Trophoblast cell (in vitro differentiated cells and primary cell): ENCODE results near the gene ANKRD39.
A peak's percentile ranks its signal among the peaks of the same experiment; 100 is the strongest.

ENCODE experiments used
- DNase-seq, 2 donors: peaks; one replicate each; pipeline ENCODE4 v3.0.0-alpha.2; 2016
- H2AFZ ChIP-seq: 2 replicates; pipeline ENCODE4 v1.6.1; 2013; ENCODE audit warnings: low read length, moderate library complexity, mild to moderate bottlenecking; ENCODE audit not compliant: insufficient read depth, poor library complexity
- H2AK5ac ChIP-seq: 2 replicates; pipeline ENCODE4 v1.6.1; 2013; ENCODE audit warnings: mild to moderate bottlenecking, low read length
- H2BK120ac ChIP-seq: 2 replicates; pipeline ENCODE4 v1.6.1; 2013; ENCODE audit warnings: low read length, mild to moderate bottlenecking, moderate library complexity; ENCODE audit not compliant: insufficient read depth, poor library complexity
- H2BK12ac ChIP-seq: 2 replicates; pipeline ENCODE4 v1.6.1; 2013; ENCODE audit warnings: mild to moderate bottlenecking, low read length, moderate library complexity
- H2BK5ac ChIP-seq: 2 replicates; pipeline ENCODE4 v1.6.1; 2013; ENCODE audit warnings: low read length, low read depth, moderate library complexity, mild to moderate bottlenecking; ENCODE audit not compliant: poor library complexity
- H3K14ac ChIP-seq: 2 replicates; pipeline ENCODE4 v1.6.1; 2013; ENCODE audit warnings: mild to moderate bottlenecking, low read length
- H3K18ac ChIP-seq: 2 replicates; pipeline ENCODE4 v1.6.1; 2013; ENCODE audit warnings: mild to moderate bottlenecking, low read length
- H3K23ac ChIP-seq: 2 replicates; pipeline ENCODE4 v1.6.1; 2013; ENCODE audit warnings: low read length
- H3K27ac ChIP-seq: 2 replicates; pipeline ENCODE4 v1.5.1; 2013; ENCODE audit warnings: low read depth, mild to moderate bottlenecking, inconsistent platforms, low read length, moderate library complexity
- H3K27me3 ChIP-seq: 2 replicates; pipeline ENCODE4 v1.6.1; 2013; ENCODE audit warnings: inconsistent platforms, mild to moderate bottlenecking, low read length, moderate library complexity; ENCODE audit not compliant: insufficient read depth
- H3K36me3 ChIP-seq, 2 experiments: 1 replicate in 1 of 2; 2 replicates in 1 of 2; pipeline ENCODE4 v1.6.1; 2013; ENCODE audit warnings: low read length in 2 of 2, mild to moderate bottlenecking in 2 of 2, moderate library complexity in 1 of 2; ENCODE audit not compliant: insufficient read depth in 2 of 2, control insufficient read depth in 1 of 2
- H3K4ac ChIP-seq: 2 replicates; pipeline ENCODE4 v1.6.1; 2013; ENCODE audit warnings: low read depth, mild to moderate bottlenecking, low read length, moderate library complexity
- H3K4me1 ChIP-seq, 2 experiments: 1 replicate in 1 of 2; 2 replicates in 1 of 2; pipeline ENCODE4 v1.6.1; 2013; ENCODE audit warnings: low read length in 2 of 2, mild to moderate bottlenecking in 2 of 2, moderate library complexity in 1 of 2; ENCODE audit not compliant: insufficient read depth in 2 of 2, control insufficient read depth in 1 of 2
- H3K4me2 ChIP-seq: 2 replicates; pipeline ENCODE4 v1.6.1; 2013; ENCODE audit warnings: inconsistent platforms, mild to moderate bottlenecking, low read length, moderate library complexity
- H3K4me3 ChIP-seq: 2 replicates; pipeline ENCODE4 v1.5.1; 2013; ENCODE audit warnings: mild to moderate bottlenecking, low read depth, low read length, inconsistent platforms
- H3K79me1 ChIP-seq: one replicate; pipeline ENCODE4 v1.6.1; 2013; ENCODE audit warnings: low read length
- H3K79me2 ChIP-seq: 2 replicates; pipeline ENCODE4 v1.6.1; 2013; ENCODE audit warnings: low read length, mild to moderate bottlenecking; ENCODE audit not compliant: control insufficient read depth, insufficient read depth, poor library complexity
- H3K9ac ChIP-seq: 2 replicates; pipeline ENCODE4 v1.6.1; 2013; ENCODE audit warnings: mild to moderate bottlenecking, low read length
- H3K9me3 ChIP-seq: 2 replicates; pipeline ENCODE4 v1.6.1; 2013; ENCODE audit warnings: low read depth, mild to moderate bottlenecking, control low read depth, inconsistent platforms, low read length; ENCODE audit not compliant: insufficient read depth
- H4K12ac ChIP-seq: 2 replicates; pipeline ENCODE4 v1.6.1; 2013; ENCODE audit warnings: low read depth, mild to moderate bottlenecking, low read length, moderate library complexity
- H4K8ac ChIP-seq: 2 replicates; pipeline ENCODE4 v1.6.1; 2013; ENCODE audit warnings: low read depth, mild to moderate bottlenecking, low read length, moderate library complexity
- H4K91ac ChIP-seq: one replicate; pipeline ENCODE4 v1.6.1; 2013; ENCODE audit warnings: low read depth, mild to moderate bottlenecking, low read length, moderate library complexity
- WGBS: extraction: QIAGEN DNeasy Blood & Tissue Kit; methylation state at CpG from one replicate; pipeline ENCODE4 v1.1.7; 2013; ENCODE audit warnings: missing lambda C conversion rate; ENCODE audit not compliant: insufficient read length, insufficient coverage; ENCODE audit errors: extremely low coverage; 5-methylcytosine and 5-hydroxymethylcytosine counted together

ANKRD39 gene

GRCh38 chr2:96878171-96878570, 20.4 kb upstream of the ANKRD39 start:
- H3K4me2 ChIP-seq = no peak overlapping the region
- H3K14ac ChIP-seq = peak overlapping the region; percentile 57
- no CpG with 5 or more reads among the region's 7 CpGs for WGBS
- H3K4ac ChIP-seq = peak overlapping the region; percentile 9
- H4K91ac ChIP-seq = peak overlapping the region; percentile 97
- no peak overlapping the region for H3K23ac ChIP-seq
- H2BK5ac ChIP-seq = no peak overlapping the region
- H3K4me1 ChIP-seq = peaks cover 64 to 72% of the 10 kb centered on the region in 2 experiments
- no peaks in the 10 kb centered on the region for H3K36me3 ChIP-seq
- H2BK12ac ChIP-seq = peak overlapping the region; percentile 4
- H4K12ac ChIP-seq = no peak overlapping the region
- no peak for DNase-seq
- no peak overlapping the region for H3K9ac ChIP-seq
- H2AK5ac ChIP-seq = peak overlapping the region; percentile 75
- H3K27ac ChIP-seq = no peak overlapping the region
- no peaks in the 10 kb centered on the region for H3K27me3 ChIP-seq
- peak overlapping the region; percentile 74 for H2BK120ac ChIP-seq
- peaks cover 4% of the 10 kb centered on the region for H3K9me3 ChIP-seq
- peak overlapping the region; percentile 49 for H3K18ac ChIP-seq
- peak overlapping the region; percentile 19 for H3K4me3 ChIP-seq
- H3K79me2 ChIP-seq = peaks cover 18% of the 10 kb centered on the region
- H2AFZ ChIP-seq = no peak overlapping the region
- no peak overlapping the region for H4K8ac ChIP-seq
- peaks cover 74% of the 10 kb centered on the region for H3K79me1 ChIP-seq

GRCh38 chr2:96877631-96878092, 19.8 kb upstream of the ANKRD39 start:
- no peak overlapping the region for H2AFZ ChIP-seq
- no peak overlapping the region for H3K4me2 ChIP-seq
- no peak overlapping the region for H4K12ac ChIP-seq
- peak overlapping the region; percentile 5 for H3K14ac ChIP-seq
- H2BK12ac ChIP-seq = peak overlapping the region; percentile 4
- peaks cover 63 to 71% of the 10 kb centered on the region in 2 experiments for H3K4me1 ChIP-seq
- no peak overlapping the region for H4K8ac ChIP-seq
- H3K4me3 ChIP-seq = no peak overlapping the region
- no peak overlapping the region for H3K27ac ChIP-seq
- H3K9ac ChIP-seq = no peak overlapping the region
- H4K91ac ChIP-seq = peak overlapping the region; percentile 97
- H3K36me3 ChIP-seq = no peaks in the 10 kb centered on the region
- H3K9me3 ChIP-seq = peaks cover 4% of the 10 kb centered on the region
- H3K79me2 ChIP-seq = peaks cover 17% of the 10 kb centered on the region
- H3K18ac ChIP-seq = peak overlapping the region; percentile 12
- DNase-seq = peak; percentile 57 to 65
- H2BK120ac ChIP-seq = peak overlapping the region; percentile 74
- H3K23ac ChIP-seq = no peak overlapping the region
- H3K79me1 ChIP-seq = peaks cover 71% of the 10 kb centered on the region
- H3K27me3 ChIP-seq = no peaks in the 10 kb centered on the region
- peak overlapping the region; percentile 11 for H2AK5ac ChIP-seq
- no peak overlapping the region for H2BK5ac ChIP-seq
- WGBS = no CpG with 5 or more reads among the region's 15 CpGs
- H3K4ac ChIP-seq = no peak overlapping the region

GRCh38 chr2:96877042-96877451, 19.2 kb upstream of the ANKRD39 start:
- Histone ChIP-seq H3K36me3 (no peaks in the 10 kb centered on the region), H2BK120ac (peak overlapping the region; percentile 48)
- no CpG with 5 or more reads among the region's 6 CpGs for WGBS

GRCh38 chr2:96876269-96877041, 18.6 kb upstream of the ANKRD39 start:
- Histone ChIP-seq H3K14ac (peak overlapping the region; percentile 74), H2BK12ac (peak overlapping the region; percentile 75), H3K27ac (no peak overlapping the region), H3K4me3 (no peak overlapping the region), H2AK5ac (peak overlapping the region; percentile 96), H3K36me3 (no peaks in the 10 kb centered on the region), H3K4me2 (no peak overlapping the region), H2BK5ac (peak overlapping the region; percentile 1), H4K12ac (peak overlapping the region; percentile 13), H3K4ac (peak overlapping the region; percentile 48), H2AFZ (no peak overlapping the region), H3K4me1 (peaks cover 55 to 62% of the 10 kb centered on the region in 2 experiments), H4K91ac (peak overlapping the region; percentile 90), H3K9ac (no peak overlapping the region), H2BK120ac (peak overlapping the region; percentile 48), H3K27me3 (no peaks in the 10 kb centered on the region), H3K9me3 (peaks cover 4% of the 10 kb centered on the region), H3K79me1 (peaks cover 62% of the 10 kb centered on the region), H4K8ac (peak overlapping the region; percentile 55), H3K18ac (peak overlapping the region; percentile 79), H3K23ac (no peak overlapping the region), H3K79me2 (peaks cover 12% of the 10 kb centered on the region)
- no peak for DNase-seq
- WGBS = no CpG with 5 or more reads among the region's 16 CpGs

More at GRCh38 chr2:96877042-96877451, 19.2 kb upstream of the ANKRD39 start:
- Histone ChIP-seq H2BK5ac (peak overlapping the region; percentile 1), H3K14ac (peak overlapping the region; percentile 43), H3K4me2 (no peak overlapping the region), H3K4me3 (no peak overlapping the region), H3K23ac (no peak overlapping the region), H2AK5ac (peak overlapping the region; percentile 96), H2BK12ac (peak overlapping the region; percentile 75), H4K8ac (no peak overlapping the region), H3K27ac (no peak overlapping the region), H3K4me1 (peaks cover 59 to 66% of the 10 kb centered on the region in 2 experiments), H3K79me2 (peaks cover 12% of the 10 kb centered on the region), H3K79me1 (peaks cover 66% of the 10 kb centered on the region), H3K27me3 (no peaks in the 10 kb centered on the region), H2AFZ (no peak overlapping the region), H3K4ac (peak overlapping the region; percentile 48), H3K9ac (no peak overlapping the region), H3K9me3 (peaks cover 4% of the 10 kb centered on the region), H4K91ac (peak overlapping the region; percentile 90), H3K18ac (peak overlapping the region; percentile 79), H4K12ac (no peak overlapping the region)
- DNase-seq = peak in 1 of 2 donors; percentile 21
